Lower lobe of right lung (tissue), 2 donors: ENCODE results near the gene MRPS10. TPM values are rescaled to one million over a fixed set of nuclear protein-coding genes. Genes with fewer than 3 reads are reported as not detected.

Experiments used
- ATAC-seq, 2 donors: fragments of 200-7000 bp; cut with Tn5 transposase; one replicate each; pipeline ENCODE4 v1.9.1; 2020 to 2022; ENCODE audit warnings: mild to moderate bottlenecking in 2 of 2, moderate library complexity in 2 of 2
- DNase-seq: peaks from one replicate; pipeline ENCODE4 v3.0.0-alpha.2; 2020
- H3K27ac ChIP-seq: fragments of 200-600 bp; one replicate; pipeline ENCODE4 v1.8.0; 2022
- H3K27me3 ChIP-seq: fragments of 200-600 bp; one replicate; pipeline ENCODE4 v1.8.0; 2022; ENCODE audit warnings: low read depth
- H3K36me3 ChIP-seq: fragments of 200-600 bp; one replicate; pipeline ENCODE4 v1.8.0; 2022; ENCODE audit warnings: mild to moderate bottlenecking
- H3K4me1 ChIP-seq: fragments of 200-600 bp; one replicate; pipeline ENCODE4 v1.8.0; 2022
- H3K4me3 ChIP-seq: fragments of 200-600 bp; one replicate; pipeline ENCODE4 v1.8.0; 2022; ENCODE audit warnings: mild to moderate bottlenecking
- H3K9me3 ChIP-seq: fragments of 200-600 bp; one replicate; pipeline ENCODE4 v1.8.0; 2022
- intact Hi-C: fragments of 100-400 bp; cut with DNase I; formaldehyde crosslinking; loops from one replicate; pipeline ENCODE4 v1.11.0; 2022
- total RNA-seq: library from RNA; stranded (reverse); fragmentation: NEBNext Ultra II Directional; extraction: Animal tissue kit (Norgen Biotek cat#: 25700); gene quantifications from one replicate; pipeline ENCODE4 v1.2.1, GENCODE V29; 2021
- TF ChIP-seq, protein P1 (sequence below): fragments of 200-600 bp; IDR thresholded peaks from one replicate; pipeline ENCODE4 v1.8.0; 2022; ENCODE audit warnings: antibody characterized with exemption, mild to moderate bottlenecking
- donor health status: DM: no; HTN: yes; CAD: no; lungs with severe emphysema.

Gene MRPS10
- total RNA-seq, 1 donor from 2014 or later: 23.6 TPM

DNA sequence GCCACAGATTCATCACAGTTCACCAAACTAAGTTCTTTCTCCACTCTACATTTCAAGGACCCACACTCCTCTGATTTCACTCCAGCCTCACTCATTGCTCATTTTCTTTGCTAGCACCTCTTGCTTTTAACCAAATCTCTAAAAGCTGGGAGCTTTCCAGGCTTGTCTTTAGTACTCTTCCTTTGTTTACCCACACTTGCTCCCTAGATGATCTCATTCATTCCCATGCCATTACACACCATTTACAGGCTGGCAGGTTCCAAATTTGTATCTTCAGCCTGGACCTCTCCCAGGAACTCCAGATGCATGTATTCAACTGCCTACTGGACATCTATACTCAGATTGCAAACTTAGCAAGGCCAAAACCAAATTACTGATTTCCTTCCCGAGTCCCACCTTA is 17.6 kb downstream of the MRPS10 start:
- H3K9me3 ChIP-seq: no peaks in the 10 kb centered on the region
- TF ChIP-seq, protein P1, sequence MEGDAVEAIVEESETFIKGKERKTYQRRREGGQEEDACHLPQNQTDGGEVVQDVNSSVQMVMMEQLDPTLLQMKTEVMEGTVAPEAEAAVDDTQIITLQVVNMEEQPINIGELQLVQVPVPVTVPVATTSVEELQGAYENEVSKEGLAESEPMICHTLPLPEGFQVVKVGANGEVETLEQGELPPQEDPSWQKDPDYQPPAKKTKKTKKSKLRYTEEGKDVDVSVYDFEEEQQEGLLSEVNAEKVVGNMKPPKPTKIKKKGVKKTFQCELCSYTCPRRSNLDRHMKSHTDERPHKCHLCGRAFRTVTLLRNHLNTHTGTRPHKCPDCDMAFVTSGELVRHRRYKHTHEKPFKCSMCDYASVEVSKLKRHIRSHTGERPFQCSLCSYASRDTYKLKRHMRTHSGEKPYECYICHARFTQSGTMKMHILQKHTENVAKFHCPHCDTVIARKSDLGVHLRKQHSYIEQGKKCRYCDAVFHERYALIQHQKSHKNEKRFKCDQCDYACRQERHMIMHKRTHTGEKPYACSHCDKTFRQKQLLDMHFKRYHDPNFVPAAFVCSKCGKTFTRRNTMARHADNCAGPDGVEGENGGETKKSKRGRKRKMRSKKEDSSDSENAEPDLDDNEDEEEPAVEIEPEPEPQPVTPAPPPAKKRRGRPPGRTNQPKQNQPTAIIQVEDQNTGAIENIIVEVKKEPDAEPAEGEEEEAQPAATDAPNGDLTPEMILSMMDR: no peak
- no peak overlapping the region for H3K4me3 ChIP-seq
- H3K27ac ChIP-seq: no peak overlapping the region
- H3K27me3 ChIP-seq: no peaks in the 10 kb centered on the region
- no peak for DNase-seq
- no peaks in the 10 kb centered on the region for H3K4me1 ChIP-seq
- H3K36me3 ChIP-seq: peaks cover 12% of the 10 kb centered on the region
- ATAC-seq: peak; percentile 34 to 57
- intact Hi-C loops: no loop called here

DNA sequence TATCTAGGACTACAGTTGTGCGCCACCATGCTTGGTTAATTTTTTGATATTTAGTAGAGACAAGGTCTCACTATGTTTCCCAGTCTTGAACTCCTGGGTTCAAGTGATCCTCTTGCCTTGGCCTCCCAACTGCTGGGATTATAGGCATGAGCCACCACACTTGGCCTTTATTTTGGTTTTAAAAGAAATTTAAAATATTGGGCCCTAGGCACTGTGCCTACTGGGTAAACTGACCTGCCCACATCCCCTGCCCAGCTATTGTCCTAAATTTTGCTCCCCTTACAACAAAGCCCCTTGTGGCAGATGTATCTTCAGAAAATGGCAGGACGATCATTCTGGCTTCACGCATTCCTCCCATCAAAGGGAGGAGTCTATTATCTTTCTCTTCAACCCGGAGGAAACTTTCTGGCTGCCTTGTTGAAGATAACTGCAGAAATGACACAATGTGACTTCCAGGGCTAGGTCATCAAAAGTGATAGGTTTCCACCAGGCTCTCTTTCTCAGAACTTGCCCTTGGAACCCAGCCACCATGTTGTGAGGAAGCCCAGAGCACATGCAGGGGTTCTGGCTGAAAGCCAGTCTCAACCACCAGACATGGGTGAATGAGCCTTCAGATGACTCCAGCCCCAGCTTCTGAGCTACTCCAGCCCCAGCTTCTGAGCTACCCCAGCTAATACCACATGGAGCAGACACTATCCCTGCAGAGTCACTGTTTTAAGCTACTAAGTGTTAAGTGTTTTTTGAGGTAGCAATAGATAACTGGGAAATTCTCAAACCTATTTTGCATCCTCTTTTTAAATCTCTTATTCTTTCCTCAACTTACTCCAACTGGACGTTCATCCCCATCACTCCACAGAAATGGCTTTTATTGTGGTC is 18.3 kb downstream of the MRPS10 start:
- Histone ChIP-seq H3K9me3 (no peaks in the 10 kb centered on the region), H3K27ac (no peak overlapping the region), H3K4me1 (no peaks in the 10 kb centered on the region), H3K36me3 (peaks cover 5% of the 10 kb centered on the region), H3K4me3 (no peak overlapping the region), H3K27me3 (no peaks in the 10 kb centered on the region)
- ATAC-seq (no peak), DNase-seq (no peak)
- TF ChIP-seq, protein P1: no peak
- intact Hi-C loops: no loop called here

DNA sequence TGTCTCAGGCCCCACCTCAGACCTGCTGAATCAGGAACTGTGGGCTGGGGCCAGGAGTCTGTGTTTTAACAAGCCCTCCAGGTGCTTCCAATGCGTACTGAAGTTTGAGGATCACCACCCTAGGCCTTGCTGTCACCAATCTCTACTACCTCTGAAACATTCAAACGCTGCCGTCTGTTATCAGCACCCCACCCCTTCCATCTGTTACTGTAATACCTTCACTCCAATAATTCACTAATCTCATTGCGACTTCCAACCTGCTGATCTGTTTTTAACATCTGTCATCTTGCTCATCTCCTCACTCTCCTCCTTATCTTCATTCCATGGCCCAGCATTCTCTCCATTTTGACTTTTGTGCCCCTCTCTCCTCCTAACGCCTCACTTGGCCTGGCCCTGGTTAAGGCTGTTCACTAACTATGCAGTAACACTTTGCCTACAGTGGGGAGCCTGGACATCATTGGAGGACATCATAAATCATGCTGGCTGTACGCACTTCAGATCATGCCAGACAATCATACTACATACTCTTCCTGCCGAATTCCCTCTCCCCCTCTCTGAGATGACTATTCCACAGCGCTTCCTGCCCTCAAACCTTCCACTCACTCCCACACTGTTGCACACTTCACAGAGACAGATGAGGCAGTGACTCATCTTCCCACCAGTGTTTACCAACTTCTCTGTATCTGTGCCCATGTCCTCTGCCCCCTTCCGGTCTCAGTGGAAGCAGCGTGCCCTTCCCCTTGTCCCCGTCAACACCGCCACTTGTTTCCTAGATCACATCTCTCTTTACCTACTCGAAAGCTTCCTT is 19.9 kb downstream of the MRPS10 start:
- DNase-seq (no peak), ATAC-seq (peak; percentile 41 to 43)
- TF ChIP-seq, protein P1: no peak
- no peaks in the 10 kb centered on the region for H3K9me3 ChIP-seq
- no peak overlapping the region for H3K27ac ChIP-seq
- no peaks in the 10 kb centered on the region for H3K36me3 ChIP-seq
- intact Hi-C loops: no loop called here
- no peak overlapping the region for H3K4me3 ChIP-seq
- no peaks in the 10 kb centered on the region for H3K4me1 ChIP-seq
- H3K27me3 ChIP-seq: no peaks in the 10 kb centered on the region

DNA sequence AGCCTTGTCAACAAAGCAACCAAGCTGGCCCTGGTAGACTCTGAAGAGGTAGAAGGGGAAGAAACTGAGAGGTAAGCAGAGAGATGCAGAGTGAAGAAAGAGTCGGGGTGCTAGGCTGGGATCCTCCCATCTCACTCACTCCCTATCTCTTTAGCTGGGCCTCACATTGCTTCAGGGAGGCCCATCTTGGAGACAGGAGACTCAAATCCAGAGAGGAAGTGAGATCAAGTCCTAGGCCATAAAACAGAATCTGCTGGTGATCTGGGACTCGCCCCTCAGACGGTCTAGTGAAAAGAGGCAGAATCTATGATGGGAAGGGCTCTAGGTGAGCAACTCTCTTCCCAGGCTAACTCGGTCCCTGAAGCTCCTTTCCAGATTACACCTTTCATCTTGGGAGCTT is 22.2 kb downstream of the MRPS10 start:
- TF ChIP-seq, protein P1: no peak
- ATAC-seq (no peak), DNase-seq (no peak)
- Histone ChIP-seq H3K36me3 (no peaks in the 10 kb centered on the region), H3K4me3 (no peak overlapping the region), H3K27me3 (no peaks in the 10 kb centered on the region), H3K4me1 (no peaks in the 10 kb centered on the region), H3K27ac (no peak overlapping the region), H3K9me3 (no peaks in the 10 kb centered on the region)
- intact Hi-C loops: no loop called here

DNA sequence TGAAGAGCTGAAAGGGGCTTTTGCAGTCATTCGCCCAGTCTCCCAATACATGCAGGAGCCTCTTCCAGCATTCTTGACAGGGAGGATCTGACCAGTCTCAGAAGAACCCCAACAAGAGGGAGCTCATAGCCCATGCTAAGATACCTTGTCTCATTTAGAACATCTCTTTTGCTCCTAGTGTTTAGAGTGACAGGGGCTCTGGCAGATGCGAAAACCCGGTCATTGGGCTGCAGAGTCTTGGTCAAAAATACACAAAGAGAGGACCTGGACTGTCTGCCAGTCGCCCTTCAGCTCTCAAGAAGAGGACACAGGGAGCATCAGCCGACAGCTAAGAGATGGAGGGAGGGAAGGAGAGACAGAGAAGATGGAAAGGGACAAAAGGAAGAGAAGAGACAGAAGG is 23.6 kb downstream of the MRPS10 start:
- intact Hi-C loops: no loop called here

More for the DNA sequence above, 23.6 kb downstream of the MRPS10 start:
- Histone ChIP-seq H3K4me3 (no peak overlapping the region), H3K4me1 (no peaks in the 10 kb centered on the region), H3K36me3 (no peaks in the 10 kb centered on the region), H3K9me3 (no peaks in the 10 kb centered on the region), H3K27me3 (no peaks in the 10 kb centered on the region), H3K27ac (no peak overlapping the region)
- no peak for DNase-seq
- ATAC-seq: no peak
- TF ChIP-seq, protein P1: no peak
